Ovary (tissue), 9 donors: ENCODE data around the gene KRTAP5-1. TPM values are rescaled to one million over a fixed set of nuclear protein-coding genes. Genes with fewer than 3 reads are reported as not detected.

Experiments
- DNase-seq, 5 donors: peaks; one replicate each; pipeline ENCODE4 v3.0.0-alpha.2; 2019 to 2020
- H3K27ac ChIP-seq, 2 donors: fragments of 200-600 bp; one replicate each; pipeline versions ENCODE4 v1.5.1 to v1.8.0; 2019 to 2022
- H3K27me3 ChIP-seq: fragments of 200-600 bp; one replicate; pipeline ENCODE4 v1.8.0; 2022
- H3K36me3 ChIP-seq: fragments of 200-600 bp; sonication (generic); one replicate; pipeline ENCODE4 v1.5.1; 2019
- H3K4me1 ChIP-seq: one replicate; pipeline ENCODE4 v1.8.1; 2013; ENCODE audit warnings: mild to moderate bottlenecking, moderate library complexity; ENCODE audit not compliant: insufficient read depth
- H3K4me3 ChIP-seq: fragments of 200-600 bp; sonication (generic); one replicate; pipeline ENCODE4 v1.5.1; 2017
- H3K9me3 ChIP-seq, 2 donors: fragments of 200-600 bp in 1 of 2; sonication (generic) in 1 of 2; one replicate each; pipeline versions ENCODE4 v1.5.1 to v1.8.1; 2013 to 2019; ENCODE audit warnings: mild to moderate bottlenecking in 1 of 2, moderate library complexity in 1 of 2
- CTCF ChIP-seq, 3 donors: fragments of 450-650 bp in 2 of 3; fragments of 200-600 bp in 1 of 3; IDR thresholded peaks; one replicate each; pipeline versions ENCODE4 v1.5.1 to v1.8.0; 2016 to 2022; ENCODE audit warnings: antibody characterized with exemption in 3 of 3, mild to moderate bottlenecking in 1 of 3
- EP300 ChIP-seq: sonication (generic); formaldehyde crosslinking; IDR thresholded peaks from one replicate; pipeline ENCODE4 v1.6.1; 2017; ENCODE audit warnings: antibody characterized with exemption
- POLR2A ChIP-seq: fragments of 450-650 bp; IDR thresholded peaks from one replicate; pipeline ENCODE4 v1.6.1; 2017; ENCODE audit warnings: antibody characterized with exemption, mild to moderate bottlenecking, moderate library complexity
- WGBS, 3 donors: extraction: QIAGEN DNeasy Blood & Tissue Kit in 1 of 3; methylation state at CpG; one replicate each; pipeline versions ENCODE4 v1.1.5 to v1.1.7; 2013 to 2017; 5-methylcytosine and 5-hydroxymethylcytosine counted together
- intact Hi-C, 4 donors: fragments of 100-400 bp; cut with DNase I; formaldehyde crosslinking; loops; one replicate each; pipeline versions ENCODE4 v1.11.0 to v1.15.1; 2022 to 2023
- polyA plus RNA-seq, 2 donors: library from polyadenylated mRNA; stranded (reverse); fragments of 200-250 nt in 1 of 2; fragments of 350-450 nt in 1 of 2; fragmentation: Illumina TruSeq in 1 of 2; extraction: RNeasy Lipid Tissue Mini Kit (QIAGEN cat#74804) in 1 of 2; gene quantifications; one replicate each; pipeline ENCODE4 v1.2.3, GENCODE V29; 2013 to 2014
- total RNA-seq, 7 donors: library from RNA; depleted of rRNA in 2 of 7; stranded (reverse); fragments of >200 nt in 2 of 7; fragmentation: NEBNext Ultra II Directional in 3 of 7; extraction: Animal tissue kit (Norgen Biotek cat#: 25700) in 3 of 7; gene quantifications; one replicate each; pipeline versions ENCODE4 v1.1.0 to v1.2.4, GENCODE V29; 2016 to 2023
- donor health status: DM: no; HTN: no; CAD: no; lungs with moderate emphysema.
- donor health status: DM: no; HTN: no; CAD: no.
- donor health status: Bipolar disorder and iron deficiency.
- donor health status: DM: yes; HTN: yes; CAD: no.
- donor health status: DM: no; HTN: no; CAD: no.
- donor health status: DM: yes; HTN: yes; CAD: no.

Gene KRTAP5-1
- total and polyA plus RNA-seq, 9 donors = not detected

GRCh38 chr11:1558775-1559110 lies 26.3 kb downstream of the KRTAP5-1 start:
- Histone ChIP-seq H3K4me3 (no peak overlapping the region), H3K27ac (peak overlapping the region; percentile 46 to 69), H3K9me3 (no peaks in the 10 kb centered on the region), H3K36me3 (no peaks in the 10 kb centered on the region), H3K4me1 (peaks cover 6% of the 10 kb centered on the region), H3K27me3 (no peaks in the 10 kb centered on the region)
- 76 to 79% (median 79%) methylated on average over 12 of the region's 12 CpGs for WGBS, 3 donors
- DNase-seq = no peak
- no peak for TF ChIP-seq EP300
- TF ChIP-seq POLR2A = no peak
- no peak for TF ChIP-seq CTCF (IDR thresholded peaks at IDR 0.05)
- intact Hi-C loops = loop anchor here in 1 of 4 donors (2.0 kb wide), 1 partner anchor 14 kb away; the partner anchor contains the start of gene DUSP8

DNA sequence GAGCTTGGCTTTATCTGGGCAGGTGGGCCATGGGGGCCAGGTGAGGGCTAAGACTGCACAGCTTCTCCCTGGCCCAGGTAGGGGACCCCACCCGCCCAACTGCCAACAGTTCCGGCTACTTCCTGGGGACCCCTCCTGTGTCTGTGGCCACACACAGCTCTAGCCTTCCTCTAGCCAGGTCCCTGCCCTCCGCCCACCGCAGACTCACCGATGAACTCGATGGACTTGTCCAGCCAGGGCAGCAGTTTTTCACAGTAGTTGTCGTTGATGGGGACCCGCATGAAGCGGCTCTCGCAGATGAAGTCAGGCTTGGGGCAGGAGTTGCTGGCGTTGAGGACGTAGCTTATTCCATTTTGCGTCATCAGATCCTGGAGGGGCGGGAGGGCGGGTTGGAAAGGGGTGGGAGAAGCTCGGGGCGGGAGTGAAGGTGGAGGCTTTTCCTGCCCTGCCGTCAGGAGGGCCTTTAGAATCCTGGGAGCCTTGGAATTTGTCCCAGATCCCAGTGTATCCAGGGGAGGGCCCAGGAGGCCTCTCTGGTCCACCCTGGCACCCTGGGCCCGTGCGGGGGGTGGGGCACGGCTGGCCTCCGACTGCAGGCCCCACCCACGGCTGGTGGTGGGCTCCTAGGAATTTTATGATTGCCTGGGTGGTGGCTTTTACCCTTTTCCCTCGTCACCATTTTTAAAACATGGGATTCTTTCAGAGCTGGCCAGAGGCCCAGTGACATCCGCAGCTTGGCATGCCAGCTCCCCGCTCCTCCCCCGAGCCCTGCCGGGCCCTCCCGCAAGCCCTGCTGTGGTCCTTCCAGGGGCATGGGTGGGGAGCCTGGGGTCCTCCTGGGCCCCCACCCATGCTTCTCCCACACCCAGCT lies 26.9 kb downstream of the KRTAP5-1 start:
- Histone ChIP-seq H3K27ac (peak overlapping the region; percentile 46 to 51), H3K27me3 (no peaks in the 10 kb centered on the region), H3K4me3 (no peak overlapping the region), H3K4me1 (peaks cover 6% of the 10 kb centered on the region), H3K36me3 (no peaks in the 10 kb centered on the region), H3K9me3 (no peaks in the 10 kb centered on the region)
- intact Hi-C loops = loop anchor here in 1 of 4 donors (2.0 kb wide), 1 partner anchor 15 kb away; the partner anchor contains the start of gene DUSP8
- peak in 3 of 5 donors; percentile 51 to 62 (median 58) for DNase-seq
- TF ChIP-seq CTCF (IDR thresholded peaks at IDR 0.05) (no peak), POLR2A (no peak), EP300 (peak; percentile 32)
- WGBS, 3 donors = 38 to 49% (median 45%) methylated on average over 29 of the region's 29 CpGs

- no peaks in the 10 kb centered on the region for H3K36me3 ChIP-seq
- no peaks in the 10 kb centered on the region for H3K9me3 ChIP-seq
- H3K27me3 ChIP-seq = no peaks in the 10 kb centered on the region
- WGBS, 3 donors = 83 to 91% (median 87%) methylated on average over 28 to 74 of the region's 74 CpGs
- no peak for TF ChIP-seq POLR2A
- no peak for TF ChIP-seq EP300
- no peak for TF ChIP-seq CTCF (IDR thresholded peaks at IDR 0.05)
- intact Hi-C loops = no loop called here
- DNase-seq = no peak
- H3K27ac ChIP-seq = peak overlapping the region in 1 of 2 donors; percentile 51
- H3K4me1 ChIP-seq = peaks cover 6% of the 10 kb centered on the region
- H3K4me3 ChIP-seq = no peak overlapping the region
Observed at GRCh38 chr11:1557051-1557884, 27.8 kb downstream of the KRTAP5-1 start.

GRCh38 chr11:1556278-1556902 lies 28.7 kb downstream of the KRTAP5-1 start:
- H3K9me3 ChIP-seq = no peaks in the 10 kb centered on the region
- H3K4me3 ChIP-seq = no peak overlapping the region
- no peak overlapping the region for H3K27ac ChIP-seq
- peaks cover 6% of the 10 kb centered on the region for H3K4me1 ChIP-seq
- no peak for DNase-seq
- intact Hi-C loops = no loop called here
- H3K27me3 ChIP-seq = no peaks in the 10 kb centered on the region
- WGBS, 3 donors = 63 to 70% (median 67%) methylated on average over 35 to 63 of the region's 63 CpGs
- no peaks in the 10 kb centered on the region for H3K36me3 ChIP-seq
- TF ChIP-seq POLR2A = no peak
- no peak for TF ChIP-seq CTCF (IDR thresholded peaks at IDR 0.05)
